Neuronal stem cell (in vitro differentiated cells): ENCODE results near the gene CRISP2.
"Not testable (repeated sequence)": the region's sequence is repeated elsewhere in the genome, so short reads cannot be mapped to it uniquely, and the experiment has no call there.

Source experiments
- DNase-seq: peaks from one replicate; pipeline ENCODE4 v3.0.0-alpha.2; 2013; ENCODE audit warnings: low spot score
- H2AFZ ChIP-seq: one replicate; pipeline ENCODE4 v1.6.1; 2013; ENCODE audit warnings: mild to moderate bottlenecking, low read length, inconsistent platforms
- H2AK5ac ChIP-seq: 2 replicates; pipeline ENCODE4 v1.6.1; 2013; ENCODE audit warnings: low read depth, mild to moderate bottlenecking, inconsistent platforms, low read length, moderate library complexity, mixed read lengths
- H2BK120ac ChIP-seq: 2 replicates; pipeline ENCODE4 v1.6.1; 2013; ENCODE audit warnings: low read depth, mild to moderate bottlenecking, inconsistent platforms, low read length, moderate library complexity, mixed read lengths
- H2BK12ac ChIP-seq: one replicate; pipeline ENCODE4 v1.6.1; 2013; ENCODE audit warnings: low read length, inconsistent platforms
- H2BK15ac ChIP-seq: 2 replicates; pipeline ENCODE4 v1.6.1; 2013; ENCODE audit warnings: mild to moderate bottlenecking, low read length, inconsistent platforms, mixed read lengths
- H2BK5ac ChIP-seq: one replicate; pipeline ENCODE4 v1.6.1; 2013; ENCODE audit warnings: inconsistent platforms, mild to moderate bottlenecking, low read length, moderate library complexity
- H3K14ac ChIP-seq: one replicate; pipeline ENCODE4 v1.6.1; 2013; ENCODE audit warnings: low read length, inconsistent platforms
- H3K18ac ChIP-seq: 2 replicates; pipeline ENCODE4 v1.6.1; 2013; ENCODE audit warnings: low read length, inconsistent platforms
- H3K23ac ChIP-seq: 2 replicates; pipeline ENCODE4 v1.6.1; 2013; ENCODE audit warnings: low read depth, mild to moderate bottlenecking, mixed read lengths, low read length, inconsistent platforms; ENCODE audit not compliant: poor library complexity
- H3K27ac ChIP-seq: replicated peaks from 3 replicates; pipeline ENCODE4 v1.5.1; 2013; ENCODE audit warnings: low read length, inconsistent platforms
- H3K27me3 ChIP-seq, 3 experiments: 2 replicates each; pipeline ENCODE4 v1.6.1; 2013; ENCODE audit warnings: low read length in 3 of 3, mild to moderate bottlenecking in 2 of 3, inconsistent platforms in 1 of 3, low read depth in 1 of 3, mixed read lengths in 1 of 3, moderate library complexity in 1 of 3; ENCODE audit not compliant: control insufficient read depth in 3 of 3, insufficient read depth in 3 of 3
- H3K36me3 ChIP-seq, 2 donors: replicated peaks in 1 of 2; 2 replicates each; pipeline ENCODE4 v1.6.1; 2013; ENCODE audit warnings: low read length in 2 of 2; ENCODE audit not compliant: control insufficient read depth in 2 of 2, insufficient read depth in 2 of 2
- H3K4ac ChIP-seq: 2 replicates; pipeline ENCODE4 v1.6.1; 2013; ENCODE audit warnings: inconsistent platforms, mild to moderate bottlenecking, low read length, moderate library complexity
- H3K4me1 ChIP-seq, 2 donors: 1 replicate in 1 of 2; 2 replicates in 1 of 2; pipeline ENCODE4 v1.6.1; 2013; ENCODE audit warnings: low read length in 2 of 2, low read depth in 1 of 2; ENCODE audit not compliant: control insufficient read depth in 2 of 2, insufficient read depth in 1 of 2
- H3K4me2 ChIP-seq: one replicate; pipeline ENCODE4 v1.6.1; 2013; ENCODE audit warnings: mild to moderate bottlenecking, low read length, inconsistent platforms; ENCODE audit not compliant: insufficient read depth, poor library complexity, severe bottlenecking
- H3K4me3 ChIP-seq, 2 donors: 2 replicates each; pipeline ENCODE4 v1.5.1; 2013; ENCODE audit warnings: low read length in 2 of 2, mild to moderate bottlenecking in 2 of 2, inconsistent platforms in 1 of 2, moderate library complexity in 1 of 2
- H3K79me1 ChIP-seq: one replicate; pipeline ENCODE4 v1.6.1; 2013; ENCODE audit warnings: low read depth, mild to moderate bottlenecking, inconsistent platforms, low read length, moderate library complexity
- H3K9ac ChIP-seq: one replicate; pipeline ENCODE4 v1.6.1; 2013; ENCODE audit warnings: mild to moderate bottlenecking, low read depth, low read length, inconsistent platforms; ENCODE audit not compliant: poor library complexity
- H3K9me3 ChIP-seq, 2 donors: replicated peaks in 1 of 2; 2 replicates each; pipeline versions ENCODE3 to v1.6.1; 2013; ENCODE audit warnings: low read length in 2 of 2, mild to moderate bottlenecking in 2 of 2, inconsistent platforms in 1 of 2, low read depth in 1 of 2, mixed read lengths in 1 of 2, moderate library complexity in 1 of 2; ENCODE audit not compliant: control insufficient read depth in 2 of 2, insufficient read depth in 1 of 2
- H4K8ac ChIP-seq: one replicate; pipeline ENCODE4 v1.6.1; 2013; ENCODE audit warnings: low read depth, mild to moderate bottlenecking, inconsistent platforms, low read length, moderate library complexity
- H4K91ac ChIP-seq: one replicate; pipeline ENCODE4 v1.6.1; 2013; ENCODE audit warnings: low read length, low read depth, mild to moderate bottlenecking, inconsistent platforms; ENCODE audit not compliant: poor library complexity
- WGBS, 2 donors: extraction: QIAGEN DNeasy Blood & Tissue Kit; methylation state at CpG; one replicate each; pipeline ENCODE4 v1.1.7; 2013; ENCODE audit warnings: missing lambda C conversion rate in 2 of 2, mixed read lengths in 1 of 2; ENCODE audit not compliant: insufficient read length in 2 of 2, insufficient replicate concordance in 1 of 2; ENCODE audit errors: extremely low coverage in 2 of 2; 5-methylcytosine and 5-hydroxymethylcytosine counted together

The CRISP2 gene

GRCh38 chr6:49664054-49664453 lies 49.3 kb downstream of the CRISP2 start:
- not testable (repeated sequence) for H3K4me1 ChIP-seq, H4K91ac ChIP-seq, H3K9ac ChIP-seq, H3K4me3 ChIP-seq, H3K27ac ChIP-seq, H3K23ac ChIP-seq, H4K8ac ChIP-seq, H3K4ac ChIP-seq, H2BK12ac ChIP-seq, H3K36me3 ChIP-seq, H3K4me2 ChIP-seq, H3K18ac ChIP-seq, DNase-seq, H2BK120ac ChIP-seq, H3K14ac ChIP-seq, H2AK5ac ChIP-seq, H3K9me3 ChIP-seq, H2AFZ ChIP-seq, H3K79me1 ChIP-seq, H3K27me3 ChIP-seq, H2BK15ac ChIP-seq, H2BK5ac ChIP-seq
- no CpG with 5 or more reads among the region's 1 CpG for WGBS, 2 donors

GRCh38 chr6:49662892-49663261 lies 50.5 kb downstream of the CRISP2 start:
- no peak overlapping the region for H3K14ac ChIP-seq
- no peaks in the 10 kb centered on the region for H3K36me3 ChIP-seq
- DNase-seq: no peak
- H3K27me3 ChIP-seq: no peaks in the 10 kb centered on the region
- no peak overlapping the region for H3K4me2 ChIP-seq
- no peak overlapping the region for H3K23ac ChIP-seq
- no peak overlapping the region for H3K4ac ChIP-seq
- H3K9ac ChIP-seq: no peak overlapping the region
- no CpG with 5 or more reads among the region's 1 CpG for WGBS, 2 donors
- no peak overlapping the region for H3K18ac ChIP-seq
- no peak overlapping the region for H2BK120ac ChIP-seq
- H2AK5ac ChIP-seq: no peak overlapping the region
- no peak overlapping the region for H2BK15ac ChIP-seq
- no peaks in the 10 kb centered on the region for H3K9me3 ChIP-seq
- H3K27ac ChIP-seq: no peak overlapping the region
- H2BK12ac ChIP-seq: no peak overlapping the region
- H2BK5ac ChIP-seq: no peak overlapping the region
- H4K91ac ChIP-seq: no peak overlapping the region
- H2AFZ ChIP-seq: no peak overlapping the region
- H4K8ac ChIP-seq: no peak overlapping the region
- no peak overlapping the region for H3K4me3 ChIP-seq
- peaks cover 0 to under 1% of the 10 kb centered on the region in 2 donors for H3K4me1 ChIP-seq
- H3K79me1 ChIP-seq: no peaks in the 10 kb centered on the region

GRCh38 chr6:49662231-49662891 lies 51.0 kb downstream of the CRISP2 start:
- Histone ChIP-seq H3K14ac (no peak overlapping the region), H3K18ac (no peak overlapping the region), H3K36me3 (no peaks in the 10 kb centered on the region), H3K4me2 (no peak overlapping the region), H3K79me1 (no peaks in the 10 kb centered on the region), H2BK12ac (no peak overlapping the region), H3K23ac (no peak overlapping the region), H4K91ac (no peak overlapping the region), H2AFZ (no peak overlapping the region), H4K8ac (no peak overlapping the region), H3K27me3 (no peaks in the 10 kb centered on the region), H3K9ac (no peak overlapping the region), H2BK15ac (no peak overlapping the region), H3K9me3 (no peaks in the 10 kb centered on the region), H3K4me1 (no peaks in the 10 kb centered on the region), H3K4me3 (no peak overlapping the region), H3K27ac (no peak overlapping the region), H3K4ac (no peak overlapping the region), H2BK120ac (no peak overlapping the region), H2BK5ac (no peak overlapping the region), H2AK5ac (no peak overlapping the region)
- WGBS, 2 donors: no CpG with 5 or more reads among the region's 1 CpG
- no peak for DNase-seq

- DNase-seq: no peak
- Histone ChIP-seq H3K36me3 (no peaks in the 10 kb centered on the region), H2BK15ac (no peak overlapping the region), H2BK12ac (no peak overlapping the region), H2BK5ac (no peak overlapping the region), H3K27ac (no peak overlapping the region), H4K91ac (no peak overlapping the region), H3K9ac (no peak overlapping the region), H3K23ac (no peak overlapping the region), H3K4me3 (no peak overlapping the region), H3K79me1 (no peaks in the 10 kb centered on the region), H3K4me2 (no peak overlapping the region), H4K8ac (no peak overlapping the region), H2BK120ac (no peak overlapping the region), H3K18ac (no peak overlapping the region), H3K9me3 (no peaks in the 10 kb centered on the region), H2AK5ac (no peak overlapping the region), H2AFZ (no peak overlapping the region), H3K4me1 (no peaks in the 10 kb centered on the region), H3K4ac (no peak overlapping the region), H3K14ac (no peak overlapping the region), H3K27me3 (no peaks in the 10 kb centered on the region)
- WGBS, 2 donors: no CpG with 5 or more reads among the region's 1 CpG
Measured at GRCh38 chr6:49653942-49654341, 59.4 kb downstream of the CRISP2 start.
